Keratinocyte (primary cell): ENCODE measurements around the gene SHISA8. TPM values are rescaled to one million over a fixed set of nuclear protein-coding genes. Genes with fewer than 3 reads are reported as not detected.
A peak's percentile ranks its signal among the peaks of the same experiment; 100 is the strongest.

ENCODE experiments used
- DNase-seq: peaks from one replicate; pipeline ENCODE4 v3.0.0-alpha.2; 2011; ENCODE audit warnings: low read depth, missing footprints, low spot score
- FAIRE-seq: peaks from 2 replicates; lab custom pipeline; 2011; peaks lifted over from hg19 to GRCh38; lab: Jason Lieb, UNC
- H2AFZ ChIP-seq: 2 replicates; pipeline ENCODE4 v1.6.0; 2012; ENCODE audit warnings: low read length, control low read depth, inconsistent platforms; ENCODE audit not compliant: control insufficient read depth
- H3K27ac ChIP-seq: 2 replicates; pipeline ENCODE4 v1.5.1; 2011; ENCODE audit warnings: low read length; ENCODE audit not compliant: control insufficient read depth, insufficient read depth
- H3K27me3 ChIP-seq: 3 replicates; pipeline ENCODE4 v1.6.0; 2011; ENCODE audit warnings: low read length; ENCODE audit not compliant: control insufficient read depth, insufficient read depth; ENCODE audit errors: extremely low read depth
- H3K36me3 ChIP-seq, 2 experiments: 2 replicates in 1 of 2; 3 replicates in 1 of 2; pipeline ENCODE4 v1.5.1; 2011; ENCODE audit warnings: low read length in 2 of 2, mild to moderate bottlenecking in 1 of 2; ENCODE audit not compliant: control insufficient read depth in 2 of 2, insufficient read depth in 2 of 2; ENCODE audit errors: extremely low read depth in 1 of 2
- H3K4me1 ChIP-seq: 3 replicates; pipeline ENCODE4 v1.5.1; 2011; ENCODE audit warnings: low read length; ENCODE audit not compliant: control insufficient read depth, insufficient read depth; ENCODE audit errors: extremely low read depth
- H3K4me2 ChIP-seq: 3 replicates; pipeline ENCODE4 v1.6.0; 2011; ENCODE audit warnings: low read depth, low read length; ENCODE audit not compliant: control insufficient read depth, insufficient read depth; ENCODE audit errors: extremely low read depth
- H3K4me3 ChIP-seq, 3 experiments: fragments of 200-600 bp in 1 of 3; sonication (generic) in 1 of 3; 2 replicates in 2 of 3; 3 replicates in 1 of 3; pipeline ENCODE4 v1.5.1; 2011 to 2016; ENCODE audit warnings: low read length in 3 of 3, mild to moderate bottlenecking in 3 of 3, control low read depth in 2 of 3, inconsistent platforms in 1 of 3, low read depth in 1 of 3, mixed read lengths in 1 of 3, mixed run types in 1 of 3, moderate library complexity in 1 of 3; ENCODE audit not compliant: control insufficient read depth in 2 of 3, insufficient read depth in 2 of 3; ENCODE audit errors: extremely low read depth in 1 of 3
- H3K79me2 ChIP-seq: 2 replicates; pipeline ENCODE4 v1.6.0; 2012; ENCODE audit warnings: low read length; ENCODE audit not compliant: control insufficient read depth, insufficient read depth
- H3K9ac ChIP-seq: 3 replicates; pipeline ENCODE4 v1.6.0; 2011; ENCODE audit warnings: low read length; ENCODE audit not compliant: control insufficient read depth, insufficient read depth; ENCODE audit errors: extremely low read depth
- H3K9me1 ChIP-seq: 3 replicates; pipeline ENCODE4 v1.6.0; 2011; ENCODE audit warnings: low read length; ENCODE audit not compliant: control insufficient read depth, insufficient read depth; ENCODE audit errors: extremely low read depth
- H3K9me3 ChIP-seq: 2 replicates; pipeline ENCODE4 v1.5.1; 2012; ENCODE audit warnings: low read depth, low read length; ENCODE audit not compliant: control insufficient read depth
- H4K20me1 ChIP-seq: 3 replicates; pipeline ENCODE4 v1.6.0; 2011; ENCODE audit warnings: low read length; ENCODE audit not compliant: control insufficient read depth, insufficient read depth; ENCODE audit errors: extremely low read depth
- CTCF ChIP-seq, 3 experiments: IDR thresholded peaks in 1 of 3; conservative IDR thresholded peaks in 1 of 3; optimal IDR thresholded peaks in 1 of 3; 2 replicates in 2 of 3; 3 replicates in 1 of 3; pipeline versions ENCODE3 to v1.5.1; 2011; ENCODE audit warnings: low read length in 3 of 3, mild to moderate bottlenecking in 3 of 3, moderate library complexity in 2 of 3, control low read depth in 1 of 3, inconsistent platforms in 1 of 3; ENCODE audit not compliant: insufficient read depth in 2 of 3; ENCODE audit errors: extremely low read depth in 1 of 3
- EZH2 ChIP-seq: IDR thresholded peaks from one replicate; pipeline ENCODE4 v1.6.1; 2012; ENCODE audit warnings: inconsistent platforms, mild to moderate bottlenecking, low read length, moderate library complexity
- dilution Hi-C: fragments of 300-500 bp; cut with MboI; formaldehyde crosslinking; loops from one replicate; pipeline ENCODE4 v1.7.0; 2020; ENCODE audit warnings: low sequenced_read_pairs; ENCODE audit not compliant: extremely low pct_ligation_motif_present
- polyA plus RNA-seq, 5 experiments: library from polyadenylated mRNA; depleted of rRNA in 3 of 5; stranded (reverse) in 3 of 5; stranded (forward) in 1 of 5; unstranded in 1 of 5; fragments of >200 nt; gene quantifications; 1 replicate in 1 of 5; 2 replicates in 3 of 5; 3 replicates in 1 of 5; pipeline versions ENCODE4 v1.2.1 to v1.2.3, GENCODE V29; 2011 to 2012; ENCODE audit warnings: missing spikeins in 2 of 5, low read depth in 1 of 5, low replicate concordance in 1 of 5

SHISA8 gene
- polyA plus RNA-seq, 1 donor (not counting 4 experiments of a cell fraction or from before 2014, with no cell fraction given): not detected

GRCh38 chr22:41947424-41948080 lies 32.7 kb upstream of the SHISA8 start:
- H3K4me2 ChIP-seq: peak overlapping the region; percentile 99
- no peaks in the 10 kb centered on the region for H3K9me1 ChIP-seq
- no peaks in the 10 kb centered on the region for H3K9me3 ChIP-seq
- peaks cover 9% of the 10 kb centered on the region for H3K79me2 ChIP-seq
- no peak for DNase-seq
- peaks cover 16% of the 10 kb centered on the region for H3K4me1 ChIP-seq
- TF ChIP-seq EZH2: no peak
- H3K27ac ChIP-seq: no peak overlapping the region
- dilution Hi-C loops: no loop called here
- peak overlapping the region; percentile 81 for H3K9ac ChIP-seq
- FAIRE-seq: no peak
- H4K20me1 ChIP-seq: no peaks in the 10 kb centered on the region
- H3K4me3 ChIP-seq: peak overlapping the region in 2 of 3 experiments; percentile 84 to 89
- H3K27me3 ChIP-seq: no peaks in the 10 kb centered on the region
- peak overlapping the region; percentile 94 for H2AFZ ChIP-seq
- peaks cover 0 to 6% of the 10 kb centered on the region in 2 experiments for H3K36me3 ChIP-seq

GRCh38 chr22:41946629-41947423 lies 32.0 kb upstream of the SHISA8 start, which contains the start of gene CENPM:
Gene CENPM (minus strand): TSS chr22:41947152. CDS start chr22:41947076, 76 bp downstream.
- dilution Hi-C loops: no loop called here

More at GRCh38 chr22:41946629-41947423, 32.0 kb upstream of the SHISA8 start, which contains the start of gene CENPM:
- Histone ChIP-seq H3K36me3 (peaks cover 0 to 7% of the 10 kb centered on the region in 2 experiments), H3K27me3 (no peaks in the 10 kb centered on the region), H3K4me3 (peak within 1 kb of the TSS; percentile 68 to 89 (median 84)), H3K9me1 (no peaks in the 10 kb centered on the region), H3K4me2 (peak within 1 kb of the TSS; percentile 99), H2AFZ (peak within 1 kb of the TSS; percentile 94), H3K9me3 (no peaks in the 10 kb centered on the region), H4K20me1 (no peaks in the 10 kb centered on the region), H3K9ac (peak within 1 kb of the TSS; percentile 81), H3K79me2 (peaks cover 9% of the 10 kb centered on the region), H3K4me1 (peaks cover 16% of the 10 kb centered on the region), H3K27ac (peak within 1 kb of the TSS; percentile 71)
- TF ChIP-seq CTCF (optimal IDR thresholded peaks at IDR 0.05 in 1 of 3, IDR thresholded peaks at IDR 0.05 in 1 of 3, conservative IDR thresholded peaks at IDR 0.05 in 1 of 3; ENCODE audit: extremely low read depth in 1 of 3, insufficient read depth in 2 of 3, low read length in 3 of 3) (peak in 1 of 3 experiments; percentile 7), EZH2 (no peak)
- FAIRE-seq: peak; percentile 77
- no peak for DNase-seq
